WTC11 (cell line): ENCODE data around the gene NSUN2. TPM values are rescaled to one million over a fixed set of nuclear protein-coding genes. Genes with fewer than 3 reads are reported as not detected.

Experiments
- ATAC-seq: fragments of 200-7000 bp; cut with Tn5 transposase; 2 replicates; pipeline ENCODE4 v1.10.0; 2021; ENCODE audit warnings: mild to moderate bottlenecking, moderate library complexity
- CTCF ChIA-PET: fragments of 300-600 bp; sonication (Branson Sonifier 250); formaldehyde crosslinking; loops from one replicate; lab custom pipeline; 2021; ENCODE audit warnings: antibody characterized with exemption; lab: Charles Lee
- POLR2A ChIA-PET: fragments of 350-600 bp; sonication (Branson Sonifier 250); formaldehyde crosslinking; loops from one replicate; lab custom pipeline; 2021; ENCODE audit warnings: antibody characterized with exemption; lab: Charles Lee
- DNase-seq: peaks from one replicate; pipeline ENCODE4 v3.0.0; 2021; ENCODE audit warnings: low spot score
- H3K27ac Mint-ChIP-seq: 2 replicates; pipeline ENCODE4 v1.8.0; 2021; ENCODE audit warnings: mixed read lengths
- H3K27me3 Mint-ChIP-seq: 2 replicates; pipeline ENCODE4 v1.8.0; 2021; ENCODE audit warnings: low read depth, mild to moderate bottlenecking, moderate library complexity, mixed read lengths
- H3K36me3 Mint-ChIP-seq: 2 replicates; pipeline ENCODE4 v1.8.0; 2021; ENCODE audit warnings: mixed read lengths
- H3K4me1 Mint-ChIP-seq: 2 replicates; pipeline ENCODE4 v1.8.0; 2022; ENCODE audit warnings: mixed read lengths
- H3K4me3 Mint-ChIP-seq: 2 replicates; pipeline ENCODE4 v1.8.0; 2021; ENCODE audit warnings: mild to moderate bottlenecking, moderate library complexity, mixed read lengths
- H3K9me3 Mint-ChIP-seq: 2 replicates; pipeline ENCODE4 v1.8.0; 2021; ENCODE audit warnings: mixed read lengths
- AFF4 ChIP-seq: sonication (generic); formaldehyde crosslinking; IDR thresholded peaks from 2 replicates; pipeline ENCODE4 v1.8.1; 2023; ENCODE audit warnings: mild to moderate bottlenecking, missing genetic modification reagents, borderline replicate concordance
- ATF2 ChIP-seq: sonication (generic); formaldehyde crosslinking; IDR thresholded peaks from 2 replicates; pipeline ENCODE4 v1.8.1; 2022; ENCODE audit warnings: low read depth, missing genetic modification reagents, borderline replicate concordance
- ELF4 ChIP-seq: sonication (generic); formaldehyde crosslinking; IDR thresholded peaks from 2 replicates; pipeline ENCODE4 v1.8.1; 2022; ENCODE audit warnings: low read depth, mild to moderate bottlenecking, moderate library complexity, missing genetic modification reagents
- FOXK1 ChIP-seq: sonication (generic); formaldehyde crosslinking; IDR thresholded peaks from 2 replicates; pipeline ENCODE4 v1.8.0; 2022; ENCODE audit warnings: mild to moderate bottlenecking, moderate library complexity, missing genetic modification reagents
- HMGXB4 ChIP-seq: sonication (generic); formaldehyde crosslinking; IDR thresholded peaks from 2 replicates; pipeline ENCODE4 v1.8.1; 2023; ENCODE audit warnings: mild to moderate bottlenecking, moderate library complexity, missing genetic modification reagents
- KAT7 ChIP-seq: sonication (generic); formaldehyde crosslinking; IDR thresholded peaks from 2 replicates; pipeline ENCODE4 v1.8.1; 2023; ENCODE audit warnings: missing genetic modification reagents, mild to moderate bottlenecking, borderline replicate concordance
- MAX ChIP-seq: sonication (generic); formaldehyde crosslinking; IDR thresholded peaks from 2 replicates; pipeline ENCODE4 v1.8.0; 2022; ENCODE audit warnings: mild to moderate bottlenecking, missing genetic modification reagents
- NFYB ChIP-seq: sonication (generic); formaldehyde crosslinking; conservative IDR thresholded peaks from 2 replicates; pipeline ENCODE4 v1.8.0; 2022; ENCODE audit warnings: low read depth, missing genetic modification reagents
- PREB ChIP-seq: sonication (generic); formaldehyde crosslinking; IDR thresholded peaks from 2 replicates; pipeline ENCODE4 v1.8.1; 2022; ENCODE audit warnings: mild to moderate bottlenecking, missing genetic modification reagents, moderate library complexity, borderline replicate concordance
- PRRX2 ChIP-seq: fragments of 250-450 bp; sonication (Bioruptor Pico); IDR thresholded peaks from 2 replicates; pipeline ENCODE4 v1.8.0; 2021; ENCODE audit warnings: mild to moderate bottlenecking
- RELA ChIP-seq: sonication (generic); formaldehyde crosslinking; IDR thresholded peaks from 2 replicates; pipeline ENCODE4 v1.8.1; 2022; ENCODE audit warnings: missing genetic modification reagents, mild to moderate bottlenecking, borderline replicate concordance
- RORB ChIP-seq: fragments of 250-450 bp; sonication (Bioruptor Pico); IDR thresholded peaks from 2 replicates; pipeline ENCODE4 v1.9.0; 2021; ENCODE audit warnings: mild to moderate bottlenecking
- USF1 ChIP-seq: sonication (generic); formaldehyde crosslinking; IDR thresholded peaks from 2 replicates; pipeline ENCODE4 v1.8.0; 2022; ENCODE audit warnings: mild to moderate bottlenecking, missing genetic modification reagents
- total RNA-seq: library from RNA; stranded (reverse); gene quantifications from 3 replicates; pipeline ENCODE4 v1.2.3, GENCODE V29; 2021

Gene NSUN2
- total RNA-seq, 1 experiment from 2014 or later = 88.4 TPM

GRCh38 chr5:6553972-6554371, 78.9 kb downstream of the NSUN2 start (continued):
- TF ChIP-seq AFF4 (CRISPR knock-in tag) (no peak), HMGXB4 (no peak), PRRX2 (no peak), NFYB (CRISPR knock-in tag) (no peak), ELF4 (no peak)

- H3K4me1 Mint-ChIP-seq = no peaks in the 10 kb centered on the region
- H3K9me3 Mint-ChIP-seq = peaks cover 6% of the 10 kb centered on the region
- DNase-seq (no peak), ATAC-seq (no peak)
- no peak overlapping the region for H3K27ac Mint-ChIP-seq
- H3K36me3 Mint-ChIP-seq = 0 out of 2 replicates have a peak, but pooled peaks cover 2% of the 10 kb centered on the region
- ChIA-PET CTCF (no interaction called here), POLR2A (interaction anchor here (0.6 kb wide), 1 partner anchor 19 kb away, joined by 3 read pairs; no protein-coding TSS in a partner anchor)
- H3K27me3 Mint-ChIP-seq = peaks cover 5% of the 10 kb centered on the region; the same call in 1 of the 2 replicates
- no peak for TF ChIP-seq KAT7
- no peak for TF ChIP-seq MAX
- TF ChIP-seq RORB (CRISPR knock-in tag) = no peak
- TF ChIP-seq PREB (CRISPR knock-in tag) = no peak
- TF ChIP-seq ATF2 (CRISPR knock-in tag) = no peak
- TF ChIP-seq USF1 = no peak
- no peak overlapping the region for H3K4me3 Mint-ChIP-seq
Measured at GRCh38 chr5:6552612-6553011, 80.2 kb downstream of the NSUN2 start.

- H3K36me3 Mint-ChIP-seq = 0 out of 2 replicates have a peak, but pooled peaks cover 2% of the 10 kb centered on the region
- peaks cover 5% of the 10 kb centered on the region; the same call in 1 of the 2 replicates for H3K27me3 Mint-ChIP-seq
- no peaks in the 10 kb centered on the region for H3K4me1 Mint-ChIP-seq
- CTCF ChIA-PET = no interaction called here
- H3K4me3 Mint-ChIP-seq = no peak overlapping the region
- DNase-seq = no peak
- H3K9me3 Mint-ChIP-seq = peaks cover 3% of the 10 kb centered on the region
- POLR2A ChIA-PET = interaction anchor here (0.6 kb wide), 1 partner anchor 20 kb away, joined by 3 read pairs; no protein-coding TSS in a partner anchor
- no peak overlapping the region for H3K27ac Mint-ChIP-seq
- ATAC-seq = no peak
- TF ChIP-seq FOXK1 (CRISPR knock-in tag) = no peak
- TF ChIP-seq RELA (CRISPR knock-in tag) = no peak
Measured at GRCh38 chr5:6551955-6552313, 80.9 kb downstream of the NSUN2 start.
